ENCODE measurements around the gene C10orf105.

Gene C10orf105

GRCh38 chr10:71719464-71720201 lies at the start of gene C10orf105:
Gene C10orf105 (minus strand): TSS chr10:71719778. CDS start chr10:71716337, 3,441 bp downstream.
- DNase-seq = no peak

GRCh38 chr10:71767420-71768035 lies 48.0 kb upstream of the C10orf105 start:
- DNase-seq = no peak

- no peak for DNase-seq
Measured at GRCh38 chr10:71766717-71767419, 47.3 kb upstream of the C10orf105 start.

- no peak for DNase-seq
Measured at GRCh38 chr10:71765906-71766716, 46.5 kb upstream of the C10orf105 start.

GRCh38 chr10:71765176-71765904 lies 45.8 kb upstream of the C10orf105 start:
- DNase-seq = no peak

GRCh38 chr10:71763352-71764127 lies 44.0 kb upstream of the C10orf105 start:
- no peak for DNase-seq

GRCh38 chr10:71762324-71762723 lies 42.7 kb upstream of the C10orf105 start:
- no peak for DNase-seq

GRCh38 chr10:71761541-71762113 lies 42.0 kb upstream of the C10orf105 start:
- DNase-seq = no peak

GRCh38 chr10:71761105-71761511 lies 41.5 kb upstream of the C10orf105 start:
- DNase-seq = peak; percentile 74

- DNase-seq = no peak
Measured at GRCh38 chr10:71757399-71757922, 37.9 kb upstream of the C10orf105 start.

- no peak for DNase-seq
Measured at GRCh38 chr10:71756311-71757191, 37.0 kb upstream of the C10orf105 start.

- no peak for DNase-seq
Measured at GRCh38 chr10:71755179-71755879, 35.8 kb upstream of the C10orf105 start.

- no peak for DNase-seq
Measured at GRCh38 chr10:71754562-71754961, 35.0 kb upstream of the C10orf105 start.

GRCh38 chr10:71753960-71754505 lies 34.5 kb upstream of the C10orf105 start:
- no peak for DNase-seq

GRCh38 chr10:71753091-71753959 lies 33.7 kb upstream of the C10orf105 start:
- no peak for DNase-seq

- DNase-seq = no peak
Measured at GRCh38 chr10:71752391-71753090, 33.0 kb upstream of the C10orf105 start.
